Lung (tissue), 12 donors: Measurements from ENCODE around the gene NPVF. TPM values are rescaled to one million over a fixed set of nuclear protein-coding genes. Genes with fewer than 3 reads are reported as not detected.

Experiments
- ATAC-seq: fragments of 200-7000 bp; cut with Tn5 transposase; one replicate; pipeline ENCODE4 v1.9.1; 2020; ENCODE audit warnings: moderate number of reproducible peaks; ENCODE audit not compliant: insufficient read depth, low FRiP score
- DNase-seq, 3 donors: peaks; one replicate each; pipeline ENCODE4 v3.0.0-alpha.2; 2013 to 2017
- H3K27ac ChIP-seq, 2 donors: one replicate each; pipeline ENCODE4 v1.5.1; 2013; ENCODE audit warnings: mild to moderate bottlenecking in 2 of 2, moderate library complexity in 2 of 2, control low read depth in 1 of 2, inconsistent platforms in 1 of 2, low read depth in 1 of 2, low read length in 1 of 2
- H3K27me3 ChIP-seq, 3 donors: one replicate each; pipeline ENCODE4 v1.5.1; 2013; ENCODE audit warnings: low read length in 2 of 3; ENCODE audit not compliant: control insufficient read depth in 3 of 3, insufficient read depth in 3 of 3
- H3K36me3 ChIP-seq, 4 donors: one replicate each; pipeline ENCODE4 v1.5.1; 2013; ENCODE audit warnings: low read length in 4 of 4, mild to moderate bottlenecking in 1 of 4, moderate library complexity in 1 of 4; ENCODE audit not compliant: control insufficient read depth in 4 of 4, insufficient read depth in 4 of 4
- H3K4me1 ChIP-seq, 5 donors: one replicate each; pipeline ENCODE4 v1.5.1; 2013; ENCODE audit warnings: low read length in 5 of 5, mild to moderate bottlenecking in 2 of 5, moderate library complexity in 1 of 5; ENCODE audit not compliant: control insufficient read depth in 5 of 5, insufficient read depth in 5 of 5
- H3K4me3 ChIP-seq: one replicate; pipeline ENCODE4 v1.5.1; 2013; ENCODE audit warnings: mild to moderate bottlenecking, control low read depth, moderate library complexity
- H3K9ac ChIP-seq, 2 donors: one replicate each; pipeline ENCODE4 v1.5.1; 2013; ENCODE audit warnings: low read length in 2 of 2, control low read depth in 1 of 2; ENCODE audit not compliant: insufficient read depth in 1 of 2
- H3K9me3 ChIP-seq, 4 donors: one replicate each; pipeline ENCODE4 v1.5.1; 2013; ENCODE audit warnings: low read length in 3 of 4, mild to moderate bottlenecking in 1 of 4, moderate library complexity in 1 of 4; ENCODE audit not compliant: control insufficient read depth in 4 of 4, insufficient read depth in 3 of 4
- WGBS, 2 donors: extraction: QIAGEN DNeasy Blood & Tissue Kit; methylation state at CpG; one replicate each; pipeline ENCODE4 v1.1.7; 2013; 5-methylcytosine and 5-hydroxymethylcytosine counted together
- polyA plus RNA-seq, 2 donors: library from polyadenylated mRNA; stranded (reverse); fragments of 200-250 nt; gene quantifications; one replicate each; pipeline ENCODE4 v1.2.1, GENCODE V29; 2013
- total RNA-seq, 2 donors: library from RNA; depleted of rRNA in 1 of 2; stranded (reverse); fragments of >200 nt in 1 of 2; gene quantifications; one replicate each; pipeline ENCODE4 v1.2.1, GENCODE V29; 2014 to 2021
- TF ChIP-seq, protein P1 (sequence below): IDR thresholded peaks from 2 replicates; pipeline ENCODE4 v1.5.1; 2012; ENCODE audit warnings: mild to moderate bottlenecking; ENCODE audit errors: control extremely low read depth, extremely low read depth
- donor health status: control.
- donor health status: control.
- donor health status: Bipolar disorder and iron deficiency.
- donor health status: healthy.
- donor health status: DM: yes; HTN: yes; CAD: no.

The NPVF gene
- total and polyA plus RNA-seq, 4 donors, result not detected

DNA sequence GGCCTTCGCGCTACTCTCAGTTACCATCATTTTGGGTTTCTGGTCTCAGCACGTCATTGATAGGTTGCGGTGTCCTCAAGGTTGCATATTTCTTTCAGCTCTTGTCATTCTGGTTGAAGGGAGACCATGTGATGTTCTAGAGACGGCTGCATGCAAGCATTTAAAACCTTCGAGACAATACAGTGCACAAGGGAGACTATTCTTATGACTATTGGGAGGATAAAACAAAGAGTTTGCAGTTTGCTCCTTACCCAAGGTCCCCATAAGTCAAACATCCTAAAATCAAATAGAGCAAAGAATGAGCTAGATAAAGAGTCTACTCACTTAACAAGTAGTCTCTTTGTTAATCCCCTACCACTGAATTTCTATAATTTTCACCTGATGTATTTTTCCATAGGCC is 39.1 kb downstream of the NPVF start:
- no peaks in the 10 kb centered on the region for H3K36me3 ChIP-seq
- TF ChIP-seq, protein P1, sequence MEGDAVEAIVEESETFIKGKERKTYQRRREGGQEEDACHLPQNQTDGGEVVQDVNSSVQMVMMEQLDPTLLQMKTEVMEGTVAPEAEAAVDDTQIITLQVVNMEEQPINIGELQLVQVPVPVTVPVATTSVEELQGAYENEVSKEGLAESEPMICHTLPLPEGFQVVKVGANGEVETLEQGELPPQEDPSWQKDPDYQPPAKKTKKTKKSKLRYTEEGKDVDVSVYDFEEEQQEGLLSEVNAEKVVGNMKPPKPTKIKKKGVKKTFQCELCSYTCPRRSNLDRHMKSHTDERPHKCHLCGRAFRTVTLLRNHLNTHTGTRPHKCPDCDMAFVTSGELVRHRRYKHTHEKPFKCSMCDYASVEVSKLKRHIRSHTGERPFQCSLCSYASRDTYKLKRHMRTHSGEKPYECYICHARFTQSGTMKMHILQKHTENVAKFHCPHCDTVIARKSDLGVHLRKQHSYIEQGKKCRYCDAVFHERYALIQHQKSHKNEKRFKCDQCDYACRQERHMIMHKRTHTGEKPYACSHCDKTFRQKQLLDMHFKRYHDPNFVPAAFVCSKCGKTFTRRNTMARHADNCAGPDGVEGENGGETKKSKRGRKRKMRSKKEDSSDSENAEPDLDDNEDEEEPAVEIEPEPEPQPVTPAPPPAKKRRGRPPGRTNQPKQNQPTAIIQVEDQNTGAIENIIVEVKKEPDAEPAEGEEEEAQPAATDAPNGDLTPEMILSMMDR, result no peak
- WGBS, 2 donors, result 87 to 95% methylated on average over 6 of the region's 6 CpGs

DNA sequence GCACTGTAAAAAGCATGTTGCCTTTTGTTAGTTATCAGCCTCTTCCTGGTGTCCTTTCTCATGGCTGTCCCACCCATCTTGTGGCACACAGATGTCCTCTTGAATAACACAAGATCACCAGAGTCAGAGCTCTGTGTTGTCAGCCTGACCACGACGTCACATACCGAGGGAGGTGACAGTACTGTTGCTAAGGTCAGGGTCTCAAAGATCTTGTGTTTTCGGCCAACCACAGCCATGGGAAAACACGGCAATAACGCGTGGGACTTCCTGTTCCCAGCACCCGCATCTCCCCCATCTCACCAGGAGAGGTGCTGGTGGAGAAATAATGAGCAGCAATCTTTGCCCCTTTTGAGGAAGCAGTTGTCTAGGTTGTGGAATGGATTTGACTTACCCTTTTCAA is 40.4 kb downstream of the NPVF start:
- Histone ChIP-seq H3K4me3 (no peak overlapping the region), H3K9me3 (no peaks in the 10 kb centered on the region), H3K9ac (no peak overlapping the region), H3K27me3 (no peaks in the 10 kb centered on the region), H3K36me3 (no peaks in the 10 kb centered on the region), H3K4me1 (peaks cover 0 to 6% (median 0%) of the 10 kb centered on the region in 5 donors), H3K27ac (peak overlapping the region in 1 of 2 donors; percentile 81)
- DNase-seq, result no peak
- TF ChIP-seq, protein P1, result no peak
- no peak for ATAC-seq
- 69 to 74% methylated on average over 8 of the region's 8 CpGs for whole genome bisulfite sequencing, 2 donors

More for the DNA sequence above, 39.1 kb downstream of the NPVF start:
- Histone ChIP-seq H3K4me3 (no peak overlapping the region), H3K27me3 (no peaks in the 10 kb centered on the region), H3K27ac (no peak overlapping the region), H3K4me1 (peaks cover 0 to 6% (median 0%) of the 10 kb centered on the region in 5 donors), H3K9ac (no peak overlapping the region), H3K9me3 (no peaks in the 10 kb centered on the region)
- no peak for DNase-seq
- ATAC-seq, result no peak

DNA sequence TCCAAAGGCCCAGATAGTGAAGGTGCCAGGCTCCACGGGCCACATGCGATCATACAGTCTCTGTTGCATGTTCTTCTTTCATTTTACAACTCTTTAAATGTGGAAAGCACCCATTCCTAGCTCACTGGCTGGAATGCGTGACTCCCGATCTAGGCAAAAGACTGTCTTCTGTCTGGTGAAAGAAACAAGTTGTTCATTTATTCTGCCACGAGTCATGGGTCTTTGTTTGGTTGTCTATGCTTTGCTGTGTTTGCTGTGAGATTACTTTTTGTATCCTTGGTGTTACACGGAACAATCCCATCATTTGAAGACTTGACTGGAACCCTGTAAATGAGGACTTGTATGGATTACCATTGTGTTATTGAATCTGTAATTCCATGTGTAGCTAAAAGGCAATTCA is 41.9 kb downstream of the NPVF start:
- H3K27me3 ChIP-seq, result no peaks in the 10 kb centered on the region
- DNase-seq, result no peak
- no peaks in the 10 kb centered on the region for H3K36me3 ChIP-seq
- WGBS, 2 donors, result 89 to 96% methylated on average over 6 of the region's 6 CpGs
- no peak for ATAC-seq
- no peak overlapping the region for H3K9ac ChIP-seq
- H3K9me3 ChIP-seq, result no peaks in the 10 kb centered on the region
- TF ChIP-seq, protein P1, result no peak
- H3K4me3 ChIP-seq, result no peak overlapping the region
- H3K4me1 ChIP-seq, result peaks cover 0 to 6% (median 0%) of the 10 kb centered on the region in 5 donors
- no peak overlapping the region for H3K27ac ChIP-seq

DNA sequence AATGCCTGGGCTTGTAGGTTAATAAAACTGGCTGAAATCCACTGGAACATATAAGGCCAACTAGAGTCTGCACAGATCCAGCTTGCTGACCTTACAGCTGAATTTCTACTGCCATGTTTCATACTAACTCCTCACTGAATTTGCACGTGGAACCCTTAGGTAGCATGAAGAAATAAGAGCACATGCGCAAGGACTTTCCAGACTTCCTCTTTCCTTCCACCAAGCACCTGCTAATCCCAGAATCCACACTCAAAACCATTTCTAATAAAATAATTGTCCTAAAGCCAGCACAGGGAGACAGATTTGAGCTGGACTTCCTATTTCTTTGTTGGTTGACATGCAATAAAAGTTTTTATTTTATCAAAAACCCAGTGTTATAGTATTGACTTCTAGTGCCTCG is 46.8 kb downstream of the NPVF start:
- ATAC-seq, result no peak

More for the DNA sequence above, 46.8 kb downstream of the NPVF start:
- H3K4me1 ChIP-seq, result no peaks in the 10 kb centered on the region
- H3K9me3 ChIP-seq, result no peaks in the 10 kb centered on the region
- H3K4me3 ChIP-seq, result no peak overlapping the region
- no peaks in the 10 kb centered on the region for H3K36me3 ChIP-seq
- DNase-seq, result no peak
- WGBS, 2 donors, result 64 to 81% methylated on average over 3 of the region's 3 CpGs
- no peaks in the 10 kb centered on the region for H3K27me3 ChIP-seq
- no peak overlapping the region for H3K27ac ChIP-seq
- TF ChIP-seq, protein P1, result no peak
- H3K9ac ChIP-seq, result no peak overlapping the region
